Uterus (tissue), 2 donors: ENCODE measurements around the gene TMEM170A.

Experiments
- POLR2A ChIP-seq, 2 donors: fragments of 450-650 bp; IDR thresholded peaks; one replicate each; pipeline ENCODE4 v1.6.1; 2016; ENCODE audit warnings: antibody characterized with exemption in 2 of 2, mild to moderate bottlenecking in 1 of 2, moderate library complexity in 1 of 2
- TF ChIP-seq, protein P1 (sequence below), 4 experiments: fragments of 200-600 bp in 2 of 4; fragments of 450-650 bp in 2 of 4; sonication (generic) in 2 of 4; IDR thresholded peaks; one replicate each; pipeline ENCODE4 v1.5.1; 2016 to 2019; ENCODE audit warnings: antibody characterized with exemption in 4 of 4, mild to moderate bottlenecking in 2 of 4, moderate library complexity in 1 of 4

DNA sequence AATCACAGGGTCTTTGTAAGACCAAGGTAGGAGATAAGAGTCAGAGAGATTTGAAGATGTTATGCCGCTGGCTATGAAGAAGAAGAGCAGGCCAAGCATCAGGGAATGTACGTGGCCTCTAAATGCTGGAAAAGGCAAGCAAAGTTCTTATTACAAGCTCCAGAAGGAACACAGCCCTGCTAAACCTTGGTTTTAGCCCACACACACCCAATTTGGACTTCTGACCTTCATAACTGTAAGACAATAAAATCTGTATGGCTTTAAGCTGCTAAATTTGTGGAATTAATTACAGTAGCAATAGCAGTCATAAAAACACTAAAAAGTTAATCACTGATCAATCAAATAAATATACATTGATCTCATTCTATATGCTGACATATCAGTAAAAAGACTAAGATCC, 6.0 kb downstream of the TMEM170A start:
- TF ChIP-seq, protein P1, sequence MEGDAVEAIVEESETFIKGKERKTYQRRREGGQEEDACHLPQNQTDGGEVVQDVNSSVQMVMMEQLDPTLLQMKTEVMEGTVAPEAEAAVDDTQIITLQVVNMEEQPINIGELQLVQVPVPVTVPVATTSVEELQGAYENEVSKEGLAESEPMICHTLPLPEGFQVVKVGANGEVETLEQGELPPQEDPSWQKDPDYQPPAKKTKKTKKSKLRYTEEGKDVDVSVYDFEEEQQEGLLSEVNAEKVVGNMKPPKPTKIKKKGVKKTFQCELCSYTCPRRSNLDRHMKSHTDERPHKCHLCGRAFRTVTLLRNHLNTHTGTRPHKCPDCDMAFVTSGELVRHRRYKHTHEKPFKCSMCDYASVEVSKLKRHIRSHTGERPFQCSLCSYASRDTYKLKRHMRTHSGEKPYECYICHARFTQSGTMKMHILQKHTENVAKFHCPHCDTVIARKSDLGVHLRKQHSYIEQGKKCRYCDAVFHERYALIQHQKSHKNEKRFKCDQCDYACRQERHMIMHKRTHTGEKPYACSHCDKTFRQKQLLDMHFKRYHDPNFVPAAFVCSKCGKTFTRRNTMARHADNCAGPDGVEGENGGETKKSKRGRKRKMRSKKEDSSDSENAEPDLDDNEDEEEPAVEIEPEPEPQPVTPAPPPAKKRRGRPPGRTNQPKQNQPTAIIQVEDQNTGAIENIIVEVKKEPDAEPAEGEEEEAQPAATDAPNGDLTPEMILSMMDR (IDR thresholded peaks at IDR 0.05) = no peak
- TF ChIP-seq POLR2A (IDR thresholded peaks at IDR 0.05) = no peak
